Astrocyte (in vitro differentiated cells and primary cell): Measurements from ENCODE around the gene ESYT1. TPM values are rescaled to one million over a fixed set of nuclear protein-coding genes. Genes with fewer than 3 reads are reported as not detected.

Experiments used
- DNase-seq: peaks from one replicate; pipeline ENCODE4 v3.0.0-alpha.2; 2010; ENCODE audit warnings: low read depth
- FAIRE-seq: peaks from 2 replicates; lab custom pipeline; 2011; peaks lifted over from hg19 to GRCh38; lab: Jason Lieb, UNC
- H2AFZ ChIP-seq: 2 replicates; pipeline ENCODE4 v1.6.0; 2012; ENCODE audit warnings: low read depth, low read length, inconsistent platforms
- H3K27ac ChIP-seq: 2 replicates; pipeline ENCODE4 v1.5.1; 2011; ENCODE audit warnings: low read depth, low read length, inconsistent platforms
- H3K27me3 ChIP-seq: 2 replicates; pipeline ENCODE4 v1.6.0; 2011; ENCODE audit warnings: low read length, inconsistent platforms; ENCODE audit not compliant: insufficient read depth
- H3K36me3 ChIP-seq: 2 replicates; pipeline ENCODE4 v1.5.1; 2011; ENCODE audit warnings: low read length, inconsistent platforms; ENCODE audit not compliant: insufficient read depth
- H3K4me1 ChIP-seq: 2 replicates; pipeline ENCODE4 v1.5.1; 2011; ENCODE audit warnings: low read length, inconsistent platforms; ENCODE audit not compliant: insufficient read depth
- H3K4me2 ChIP-seq: 2 replicates; pipeline ENCODE4 v1.6.0; 2012; ENCODE audit warnings: low read length, inconsistent platforms
- H3K4me3 ChIP-seq: 2 replicates; pipeline ENCODE4 v1.5.1; 2011; ENCODE audit warnings: low read depth, mild to moderate bottlenecking, low read length, inconsistent platforms; ENCODE audit not compliant: insufficient read depth
- H3K79me2 ChIP-seq: 2 replicates; pipeline ENCODE4 v1.6.0; 2012; ENCODE audit warnings: mild to moderate bottlenecking, low read length, inconsistent platforms; ENCODE audit not compliant: insufficient read depth
- H3K9ac ChIP-seq: 2 replicates; pipeline ENCODE4 v1.6.0; 2012; ENCODE audit warnings: mild to moderate bottlenecking, low read length, inconsistent platforms
- H3K9me3 ChIP-seq: 2 replicates; pipeline ENCODE4 v1.5.1; 2012; ENCODE audit warnings: low read depth, mild to moderate bottlenecking, low read length, inconsistent platforms; ENCODE audit not compliant: insufficient read depth
- H4K20me1 ChIP-seq: 2 replicates; pipeline ENCODE4 v1.6.0; 2012; ENCODE audit warnings: low read length, inconsistent platforms; ENCODE audit not compliant: insufficient read depth
- H3K27ac Mint-ChIP-seq: one replicate; pipeline ENCODE4 v1.8.0; 2021; ENCODE audit warnings: mild to moderate bottlenecking, mixed read lengths; ENCODE audit not compliant: unreplicated experiment
- H3K27me3 Mint-ChIP-seq: one replicate; pipeline ENCODE4 v1.8.0; 2021; ENCODE audit warnings: low read depth, mixed read lengths; ENCODE audit not compliant: unreplicated experiment
- H3K36me3 Mint-ChIP-seq: one replicate; pipeline ENCODE4 v1.8.0; 2021; ENCODE audit warnings: low read depth, mixed read lengths; ENCODE audit not compliant: unreplicated experiment
- H3K4me1 Mint-ChIP-seq: one replicate; pipeline ENCODE4 v1.8.0; 2021; ENCODE audit warnings: low read depth, mixed read lengths; ENCODE audit not compliant: unreplicated experiment
- H3K4me3 Mint-ChIP-seq: one replicate; pipeline ENCODE4 v1.8.0; 2021; ENCODE audit warnings: mild to moderate bottlenecking, moderate library complexity, mixed read lengths; ENCODE audit not compliant: unreplicated experiment
- H3K9me3 Mint-ChIP-seq: one replicate; pipeline ENCODE4 v1.8.0; 2021; ENCODE audit warnings: mild to moderate bottlenecking, mixed read lengths; ENCODE audit not compliant: unreplicated experiment
- CTCF ChIP-seq: IDR thresholded peaks from 2 replicates; pipeline ENCODE4 v1.5.1; 2011; ENCODE audit warnings: low read depth, mild to moderate bottlenecking, inconsistent platforms, low read length, moderate library complexity; ENCODE audit not compliant: insufficient read depth
- EZH2 ChIP-seq: IDR thresholded peaks from 2 replicates; pipeline ENCODE4 v1.6.1; 2012; ENCODE audit warnings: mild to moderate bottlenecking, low read length, inconsistent platforms; ENCODE audit not compliant: insufficient read depth
- total RNA-seq: library from RNA; stranded (reverse); gene quantifications from 2 replicates; pipeline ENCODE4 v1.2.1, GENCODE V29; 2021

Gene ESYT1
- total RNA-seq, 1 donor from 2014 or later: 142 TPM

DNA sequence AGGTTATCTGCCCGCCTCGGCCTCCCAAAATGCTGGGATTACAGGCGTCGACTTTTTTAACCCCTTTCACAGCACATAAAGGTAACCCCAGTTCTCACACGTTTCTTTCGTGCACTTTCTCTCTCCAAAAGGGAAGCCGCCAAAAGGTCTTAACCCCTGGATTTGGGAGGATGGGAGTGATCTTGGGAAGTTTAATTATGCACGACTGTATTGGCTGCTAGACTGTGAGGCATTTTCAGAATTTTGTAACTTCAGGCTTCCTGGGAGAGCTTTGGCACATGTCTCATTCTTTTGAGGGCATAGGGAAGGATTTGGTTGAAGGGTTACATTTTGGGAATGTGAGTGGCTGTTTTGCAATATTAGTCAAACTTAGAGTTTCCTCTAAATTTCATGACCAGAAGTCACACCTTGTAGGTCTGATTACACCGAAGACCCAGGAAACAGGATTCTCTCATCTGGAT, 62.7 kb downstream of the ESYT1 start:
- Histone ChIP-seq H3K36me3 (peaks cover 8% of the 10 kb centered on the region), H3K9me3 (no peaks in the 10 kb centered on the region), H3K4me1 (peaks cover 13% of the 10 kb centered on the region), H3K27me3 (no peaks in the 10 kb centered on the region), H4K20me1 (peaks cover 23% of the 10 kb centered on the region), H3K27ac (no peak overlapping the region), H3K79me2 (peaks cover 29% of the 10 kb centered on the region), H3K4me3 (no peak overlapping the region), H2AFZ (no peak overlapping the region), H3K9ac (no peak overlapping the region), H3K4me2 (peak overlapping the region; percentile 100)
- DNase-seq: no peak
- Mint-ChIP-seq H3K4me1 (peaks cover 6% of the 10 kb centered on the region), H3K36me3 (peaks cover 2% of the 10 kb centered on the region), H3K27ac (peak overlapping the region; percentile 93), H3K9me3 (no peaks in the 10 kb centered on the region), H3K27me3 (no peaks in the 10 kb centered on the region), H3K4me3 (peak overlapping the region; percentile 96)
- no peak for FAIRE-seq
- TF ChIP-seq EZH2 (no peak), CTCF (no peak)

DNA sequence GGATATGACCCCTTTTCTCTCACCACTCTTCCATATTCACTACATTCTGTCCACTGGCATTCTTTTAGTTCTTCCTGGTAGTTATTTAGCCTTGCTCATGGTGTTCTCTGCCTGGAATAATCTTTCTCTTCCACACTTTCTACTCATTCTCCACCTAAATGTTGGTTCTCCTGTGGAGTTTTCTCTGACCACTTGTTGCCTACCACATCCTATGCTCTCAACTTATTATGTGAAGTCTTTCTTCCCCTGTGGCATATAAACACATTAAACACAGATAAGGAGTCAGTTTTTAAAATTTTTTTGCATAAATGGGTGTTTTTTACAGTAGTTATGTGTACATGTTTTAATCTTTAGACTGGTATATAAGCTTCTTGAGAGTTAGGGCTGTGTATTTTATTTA, 64.5 kb downstream of the ESYT1 start:
- H3K4me1 Mint-ChIP-seq: peaks cover 5% of the 10 kb centered on the region
- no peak overlapping the region for H3K27ac Mint-ChIP-seq
- Histone ChIP-seq H3K9ac (no peak overlapping the region), H3K4me2 (no peak overlapping the region), H3K36me3 (no peaks in the 10 kb centered on the region), H4K20me1 (peaks cover 12% of the 10 kb centered on the region), H3K27me3 (no peaks in the 10 kb centered on the region), H3K79me2 (peaks cover 13% of the 10 kb centered on the region), H3K27ac (no peak overlapping the region), H3K4me1 (peaks cover 18% of the 10 kb centered on the region), H2AFZ (no peak overlapping the region), H3K9me3 (no peaks in the 10 kb centered on the region), H3K4me3 (no peak overlapping the region)
- TF ChIP-seq CTCF: no peak
- DNase-seq (no peak), FAIRE-seq (no peak)
- H3K27me3 Mint-ChIP-seq: no peaks in the 10 kb centered on the region
- H3K36me3 Mint-ChIP-seq: no peaks in the 10 kb centered on the region
- H3K4me3 Mint-ChIP-seq: peak overlapping the region; percentile 3
- no peaks in the 10 kb centered on the region for H3K9me3 Mint-ChIP-seq

- peak; percentile 61 for DNase-seq
Observed at GRCh38 chr12:56193025-56193578, 65.0 kb downstream of the ESYT1 start.

More at GRCh38 chr12:56193025-56193578, 65.0 kb downstream of the ESYT1 start:
- peaks cover 5% of the 10 kb centered on the region for H3K4me1 Mint-ChIP-seq
- peak overlapping the region; percentile 3 for H3K4me3 Mint-ChIP-seq
- no peaks in the 10 kb centered on the region for H3K9me3 Mint-ChIP-seq
- no peak for FAIRE-seq
- H3K4me1 ChIP-seq: peaks cover 12% of the 10 kb centered on the region
- peaks cover 8% of the 10 kb centered on the region for H3K79me2 ChIP-seq
- no peak overlapping the region for H3K27ac Mint-ChIP-seq
- no peaks in the 10 kb centered on the region for H3K27me3 ChIP-seq
- TF ChIP-seq EZH2 (no peak), CTCF (peak; percentile 96)
- H3K4me2 ChIP-seq: no peak overlapping the region
- H3K4me3 ChIP-seq: no peak overlapping the region
- no peak overlapping the region for H3K9ac ChIP-seq
- H2AFZ ChIP-seq: peak overlapping the region; percentile 53
- H3K27me3 Mint-ChIP-seq: no peaks in the 10 kb centered on the region
- H3K36me3 Mint-ChIP-seq: no peaks in the 10 kb centered on the region
- peaks cover 7% of the 10 kb centered on the region for H4K20me1 ChIP-seq
- H3K36me3 ChIP-seq: no peaks in the 10 kb centered on the region
- no peaks in the 10 kb centered on the region for H3K9me3 ChIP-seq
- no peak overlapping the region for H3K27ac ChIP-seq
